HepG2 (cell line): ENCODE data around the gene THRSP. TPM values are rescaled to one million over a fixed set of nuclear protein-coding genes. Genes with fewer than 3 reads are reported as not detected.
A peak's percentile ranks its signal among the peaks of the same experiment; 100 is the strongest.

Source experiments
- ATAC-seq: fragments of 200-7000 bp; cut with Tn5 transposase; 3 replicates; pipeline ENCODE4 v1.9.1; 2020; ENCODE audit warnings: mild to moderate bottlenecking, moderate library complexity
- BruUV-seq: library from RNA; stranded (reverse); fragments of 400-500 nt; replicated peaks from 2 replicates; lab custom pipeline; 2021; lab: Mats Ljungman, UMichigan
- CTCF ChIA-PET: fragments of 300-600 bp; formaldehyde crosslinking; extraction: SDS; loops from one replicate; lab custom pipeline; 2021; ENCODE audit warnings: low total read pairs, inconsistent platforms, low intra/inter-chr PET ratio; lab: Yijun Ruan, JAX
- POLR2A ChIA-PET: fragments of 350-600 bp; sonication (Branson Sonifier 250); formaldehyde crosslinking; loops from one replicate; lab custom pipeline; 2020; ENCODE audit warnings: antibody characterized with exemption, inconsistent platforms; lab: Yijun Ruan, JAX
- DNase-seq: peaks from one replicate; pipeline ENCODE4 v3.0.0-alpha.2; 2015; ENCODE audit warnings: low spot score
- FAIRE-seq: peaks from 3 replicates; lab custom pipeline; 2011; peaks lifted over from hg19 to GRCh38; lab: Jason Lieb, UNC
- H2AFZ ChIP-seq: one replicate; pipeline ENCODE4 v1.6.1; 2011; ENCODE audit warnings: low read length, inconsistent platforms
- H3K27ac ChIP-seq: fragments of 300-600 bp; 3 replicates; pipeline ENCODE4 v1.8.0; 2011; ENCODE audit warnings: mixed run types, mild to moderate bottlenecking, mixed read lengths, low read length, inconsistent platforms; ENCODE audit not compliant: insufficient read depth; ENCODE audit errors: extremely low read length
- H3K27me3 ChIP-seq, 2 experiments: fragments of 200-600 bp in 1 of 2; 2 replicates in 1 of 2; 3 replicates in 1 of 2; pipeline versions ENCODE4 v1.6.0 to v1.8.0; 2011; ENCODE audit warnings: low read length in 2 of 2, mild to moderate bottlenecking in 2 of 2, moderate library complexity in 2 of 2, inconsistent platforms in 1 of 2; ENCODE audit not compliant: insufficient read depth in 2 of 2, control insufficient read depth in 1 of 2
- H3K36me3 ChIP-seq, 2 experiments: fragments of 200-600 bp in 1 of 2; replicated peaks in 1 of 2; 2 replicates in 1 of 2; 3 replicates in 1 of 2; pipeline versions ENCODE4 v1.5.1 to v1.8.0; 2011; ENCODE audit warnings: low read length in 2 of 2, inconsistent platforms in 1 of 2; ENCODE audit not compliant: insufficient read depth in 2 of 2, control insufficient read depth in 1 of 2
- H3K4me1 ChIP-seq: 2 replicates; pipeline ENCODE4 v1.5.1; 2012; ENCODE audit warnings: low read length, inconsistent platforms; ENCODE audit not compliant: insufficient read depth
- H3K4me2 ChIP-seq: 2 replicates; pipeline ENCODE4 v1.6.0; 2011; ENCODE audit warnings: low read depth, low read length, inconsistent platforms
- H3K4me3 ChIP-seq, 3 experiments: fragments of 200-600 bp in 1 of 3; sonication (generic), shearing (Covaris generic) in 1 of 3; replicated peaks in 1 of 3; 2 replicates each; pipeline ENCODE4 v1.5.1; 2011 to 2016; ENCODE audit warnings: low read length in 3 of 3, inconsistent platforms in 2 of 3, low read depth in 2 of 3, mild to moderate bottlenecking in 2 of 3, control low read depth in 1 of 3, mixed read lengths in 1 of 3; ENCODE audit not compliant: insufficient read depth in 1 of 3
- H3K79me2 ChIP-seq: one replicate; pipeline ENCODE4 v1.6.1; 2011; ENCODE audit warnings: low read length, inconsistent platforms; ENCODE audit not compliant: insufficient read depth
- H3K9ac ChIP-seq: 2 replicates; pipeline ENCODE4 v1.6.0; 2011; ENCODE audit warnings: mild to moderate bottlenecking, low read depth, low read length, inconsistent platforms; ENCODE audit not compliant: insufficient read depth
- H3K9me3 ChIP-seq: 2 replicates; pipeline ENCODE4 v1.5.1; 2012; ENCODE audit warnings: mild to moderate bottlenecking, low read length
- H4K20me1 ChIP-seq: 2 replicates; pipeline ENCODE4 v1.6.0; 2011; ENCODE audit warnings: inconsistent platforms, mild to moderate bottlenecking, low read length, moderate library complexity; ENCODE audit not compliant: insufficient read depth
- AHR ChIP-seq: IDR thresholded peaks from 2 replicates; pipeline ENCODE4 v1.6.1; 2018; ENCODE audit warnings: missing genetic modification reagents, missing compliant biosample characterization
- PAF1 ChIP-seq: IDR thresholded peaks from 2 replicates; pipeline ENCODE4 v1.6.1; 2016; ENCODE audit warnings: missing genetic modification reagents, missing compliant biosample characterization
- POLR2A ChIP-seq, 2 experiments: IDR thresholded peaks; 2 replicates each; pipeline ENCODE4 v1.6.1; 2011; ENCODE audit warnings: low read depth in 2 of 2, low read length in 2 of 2, mild to moderate bottlenecking in 1 of 2, moderate library complexity in 1 of 2; ENCODE audit not compliant: insufficient read depth in 1 of 2
- POLR2AphosphoS2 ChIP-seq: IDR thresholded peaks from 2 replicates; pipeline ENCODE4 v1.6.1; 2011; ENCODE audit warnings: low read depth, low read length, improper control_type of control experiment
- POLR2AphosphoS5 ChIP-seq: IDR thresholded peaks from 2 replicates; pipeline ENCODE4 v1.6.1; 2012; ENCODE audit warnings: low read depth, low read length
- POLR2G ChIP-seq: fragments of 200-400 bp; formaldehyde crosslinking; IDR thresholded peaks from 2 replicates; pipeline ENCODE4 v1.6.1; 2018; ENCODE audit warnings: mild to moderate bottlenecking, low read depth, low read length, moderate library complexity
- RBM22 ChIP-seq: fragments of 200-400 bp; formaldehyde crosslinking; optimal IDR thresholded peaks from 2 replicates; pipeline ENCODE3; 2017; ENCODE audit warnings: mild to moderate bottlenecking, low read length, moderate library complexity
- RNF2 ChIP-seq: fragments of 450-650 bp; conservative IDR thresholded peaks from 2 replicates; pipeline ENCODE4 v1.6.1; 2016; ENCODE audit warnings: low read depth
- ZNF674 ChIP-seq: sonication (generic); formaldehyde crosslinking; IDR thresholded peaks from 2 replicates; pipeline ENCODE4 v1.5.0; 2020; ENCODE audit warnings: low read depth, mild to moderate bottlenecking, missing genetic modification reagents
- WGBS: methylation state at CpG from one replicate; pipeline ENCODE4 v1.1.6; 2017; ENCODE audit warnings: low lambda C conversion rate; 5-methylcytosine and 5-hydroxymethylcytosine counted together
- in situ Hi-C: cut with HindIII; loops from 2 replicates; pipeline ENCODE4 v1.10.0; 2017; ENCODE audit warnings: low pct_unique_long_range_greater_than_20kb; ENCODE audit not compliant: extremely low pct_ligation_motif_present
- intact Hi-C: fragments of 100-400 bp; cut with micrococcal nuclease; formaldehyde crosslinking; loops from one replicate; pipeline ENCODE4 v1.10.0; 2022; ENCODE audit not compliant: unreplicated experiment
- polyA plus RNA-seq, 8 experiments: library from polyadenylated mRNA; depleted of rRNA in 3 of 8; stranded (reverse) in 7 of 8; unstranded in 1 of 8; fragments of >200 nt; fragmentation: Illumina TruSeq in 4 of 8; extraction: Trizol in 4 of 8; gene quantifications; 2 replicates each; pipeline versions ENCODE4 v1.2.1 to v1.2.3, GENCODE V29; 2011 to 2016; ENCODE audit warnings: low read depth in 4 of 8, missing spikeins in 1 of 8, mixed read lengths in 1 of 8; ENCODE audit not compliant: insufficient read depth in 1 of 8
- total RNA-seq, 5 experiments: library from RNA; depleted of rRNA; stranded (reverse); fragments of >200 nt; fragmentation: Illumina TruSeq; extraction: Trizol; gene quantifications; 2 replicates each; pipeline ENCODE4 v1.2.3, GENCODE V29; 2016; ENCODE audit warnings: low read depth in 1 of 5
- TF ChIP-seq, protein P1 (sequence below): sonication (generic); formaldehyde crosslinking; IDR thresholded peaks from 2 replicates; pipeline ENCODE4 v1.8.0; 2022; ENCODE audit warnings: mild to moderate bottlenecking, missing genetic modification reagents, borderline replicate concordance
- TF ChIP-seq, protein P2 (sequence below): IDR thresholded peaks from 2 replicates; pipeline ENCODE4 v1.6.1; 2016; ENCODE audit warnings: low read depth, missing genetic modification reagents, missing compliant biosample characterization

Gene THRSP
- total and polyA plus RNA-seq, 2 of the 13 experiments (the other 11 are each of a cell fraction or from before 2014, with no cell fraction given) = 0.13 to 0.58 TPM

DNA sequence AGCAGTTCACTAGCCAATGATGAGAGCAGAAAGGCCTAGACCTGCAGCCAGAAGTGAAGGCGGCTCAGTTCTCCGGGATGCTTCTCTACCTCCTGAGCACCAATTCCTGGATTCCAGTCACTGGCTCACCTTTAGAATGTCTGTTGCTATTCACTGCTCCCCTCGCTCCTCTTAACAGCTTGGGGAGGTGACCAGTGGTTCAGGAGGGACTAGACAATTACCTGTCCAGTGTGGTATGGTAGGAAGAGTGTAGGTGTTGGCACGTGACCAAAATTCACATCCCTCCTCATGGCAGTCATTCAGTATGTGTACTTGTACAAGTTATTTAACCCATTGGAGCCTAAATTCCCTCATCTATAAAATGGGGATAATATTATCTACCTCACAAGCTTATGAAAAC, 4.0 kb downstream of the THRSP start:
- in situ Hi-C loops = no loop called here

More for the DNA sequence above, 4.0 kb downstream of the THRSP start:
- intact Hi-C loops = no loop called here
- no peak for FAIRE-seq
- DNase-seq = no peak
- no peak overlapping the region for H3K4me3 ChIP-seq
- no peak overlapping the region for H2AFZ ChIP-seq
- ChIA-PET POLR2A (interaction anchor here (1.5 to 2.4 kb wide), 3 partner anchors 14 to 72 kb away, joined by 3 to 5 read pairs (median 4); partner anchors contain the start of gene ALG8), CTCF (no interaction called here)
- H3K4me2 ChIP-seq = no peak overlapping the region
- H4K20me1 ChIP-seq = 0 out of 2 replicates have a peak, but pooled peaks cover under 1% of the 10 kb centered on the region
- peaks cover 23% of the 10 kb centered on the region for H3K4me1 ChIP-seq
- H3K36me3 ChIP-seq = peaks cover 12 to 48% of the 10 kb centered on the region in 2 experiments
- H3K27ac ChIP-seq = no peak overlapping the region
- H3K79me2 ChIP-seq = peaks cover 23% of the 10 kb centered on the region
- TF ChIP-seq POLR2A (IDR thresholded peaks at IDR 0.05; ENCODE audit: insufficient read depth in 1 of 2, low read depth in 2 of 2, low read length in 2 of 2) = peak in 1 of 2 experiments; percentile 39; a peak in 1 of 4 replicates
- TF ChIP-seq POLR2G = peak; percentile 64
- TF ChIP-seq POLR2AphosphoS2 = peak; percentile 54; the same call in 1 of the 2 replicates
- TF ChIP-seq ZNF674 (CRISPR knock-in tag) = no peak
- TF ChIP-seq, protein P1, sequence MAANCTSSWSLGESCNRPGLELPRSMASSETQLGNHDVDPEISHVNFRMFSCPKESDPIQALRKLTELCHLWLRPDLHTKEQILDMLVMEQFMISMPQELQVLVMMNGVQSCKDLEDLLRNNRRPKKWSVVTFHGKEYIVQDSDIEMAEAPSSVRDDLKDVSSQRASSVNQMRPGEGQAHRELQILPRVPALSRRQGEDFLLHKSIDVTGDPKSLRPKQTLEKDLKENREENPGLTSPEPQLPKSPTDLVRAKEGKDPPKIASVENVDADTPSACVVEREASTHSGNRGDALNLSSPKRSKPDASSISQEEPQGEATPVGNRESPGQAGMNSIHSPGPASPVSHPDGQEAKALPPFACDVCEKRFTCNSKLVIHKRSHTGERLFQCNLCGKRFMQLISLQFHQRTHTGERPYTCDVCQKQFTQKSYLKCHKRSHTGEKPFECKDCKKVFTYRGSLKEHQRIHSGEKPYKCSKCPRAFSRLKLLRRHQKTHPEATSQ (CRISPR knock-in tag) = no peak
- no peak for TF ChIP-seq RNF2
- peak; percentile 82; the same call in 1 of the 2 replicates for TF ChIP-seq PAF1 (CRISPR knock-in tag)
- peak; percentile 94 for TF ChIP-seq RBM22
- TF ChIP-seq, protein P2, sequence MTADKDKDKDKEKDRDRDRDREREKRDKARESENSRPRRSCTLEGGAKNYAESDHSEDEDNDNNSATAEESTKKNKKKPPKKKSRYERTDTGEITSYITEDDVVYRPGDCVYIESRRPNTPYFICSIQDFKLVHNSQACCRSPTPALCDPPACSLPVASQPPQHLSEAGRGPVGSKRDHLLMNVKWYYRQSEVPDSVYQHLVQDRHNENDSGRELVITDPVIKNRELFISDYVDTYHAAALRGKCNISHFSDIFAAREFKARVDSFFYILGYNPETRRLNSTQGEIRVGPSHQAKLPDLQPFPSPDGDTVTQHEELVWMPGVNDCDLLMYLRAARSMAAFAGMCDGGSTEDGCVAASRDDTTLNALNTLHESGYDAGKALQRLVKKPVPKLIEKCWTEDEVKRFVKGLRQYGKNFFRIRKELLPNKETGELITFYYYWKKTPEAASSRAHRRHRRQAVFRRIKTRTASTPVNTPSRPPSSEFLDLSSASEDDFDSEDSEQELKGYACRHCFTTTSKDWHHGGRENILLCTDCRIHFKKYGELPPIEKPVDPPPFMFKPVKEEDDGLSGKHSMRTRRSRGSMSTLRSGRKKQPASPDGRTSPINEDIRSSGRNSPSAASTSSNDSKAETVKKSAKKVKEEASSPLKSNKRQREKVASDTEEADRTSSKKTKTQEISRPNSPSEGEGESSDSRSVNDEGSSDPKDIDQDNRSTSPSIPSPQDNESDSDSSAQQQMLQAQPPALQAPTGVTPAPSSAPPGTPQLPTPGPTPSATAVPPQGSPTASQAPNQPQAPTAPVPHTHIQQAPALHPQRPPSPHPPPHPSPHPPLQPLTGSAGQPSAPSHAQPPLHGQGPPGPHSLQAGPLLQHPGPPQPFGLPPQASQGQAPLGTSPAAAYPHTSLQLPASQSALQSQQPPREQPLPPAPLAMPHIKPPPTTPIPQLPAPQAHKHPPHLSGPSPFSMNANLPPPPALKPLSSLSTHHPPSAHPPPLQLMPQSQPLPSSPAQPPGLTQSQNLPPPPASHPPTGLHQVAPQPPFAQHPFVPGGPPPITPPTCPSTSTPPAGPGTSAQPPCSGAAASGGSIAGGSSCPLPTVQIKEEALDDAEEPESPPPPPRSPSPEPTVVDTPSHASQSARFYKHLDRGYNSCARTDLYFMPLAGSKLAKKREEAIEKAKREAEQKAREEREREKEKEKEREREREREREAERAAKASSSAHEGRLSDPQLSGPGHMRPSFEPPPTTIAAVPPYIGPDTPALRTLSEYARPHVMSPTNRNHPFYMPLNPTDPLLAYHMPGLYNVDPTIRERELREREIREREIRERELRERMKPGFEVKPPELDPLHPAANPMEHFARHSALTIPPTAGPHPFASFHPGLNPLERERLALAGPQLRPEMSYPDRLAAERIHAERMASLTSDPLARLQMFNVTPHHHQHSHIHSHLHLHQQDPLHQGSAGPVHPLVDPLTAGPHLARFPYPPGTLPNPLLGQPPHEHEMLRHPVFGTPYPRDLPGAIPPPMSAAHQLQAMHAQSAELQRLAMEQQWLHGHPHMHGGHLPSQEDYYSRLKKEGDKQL (CRISPR knock-in tag) = no peak
- peak; percentile 57 for TF ChIP-seq POLR2AphosphoS5
- TF ChIP-seq AHR = no peak
- TF ChIP-seq, all 625 proteins: peak for 6
- ATAC-seq = no peak; the same call in 2 of the 3 replicates
- 96% methylated on average over 4 of the region's 4 CpGs for WGBS
- Histone ChIP-seq H3K9me3 (no peaks in the 10 kb centered on the region), H3K27me3 (no peaks in the 10 kb centered on the region), H3K9ac (no peak overlapping the region)
- BruUV-seq = TSS peak; percentile 30
